Ammon's horn (tissue), 1 donor: ENCODE results near the gene DNAJC11.
"Not testable (repeated sequence)": the region's sequence is repeated elsewhere in the genome, so short reads cannot be mapped to it uniquely, and the experiment has no call there.

Experiments used
- DNase-seq: peaks from one replicate; pipeline ENCODE4 v3.0.0-alpha.2; 2016; ENCODE audit warnings: low spot score

The DNAJC11 gene, protein sequence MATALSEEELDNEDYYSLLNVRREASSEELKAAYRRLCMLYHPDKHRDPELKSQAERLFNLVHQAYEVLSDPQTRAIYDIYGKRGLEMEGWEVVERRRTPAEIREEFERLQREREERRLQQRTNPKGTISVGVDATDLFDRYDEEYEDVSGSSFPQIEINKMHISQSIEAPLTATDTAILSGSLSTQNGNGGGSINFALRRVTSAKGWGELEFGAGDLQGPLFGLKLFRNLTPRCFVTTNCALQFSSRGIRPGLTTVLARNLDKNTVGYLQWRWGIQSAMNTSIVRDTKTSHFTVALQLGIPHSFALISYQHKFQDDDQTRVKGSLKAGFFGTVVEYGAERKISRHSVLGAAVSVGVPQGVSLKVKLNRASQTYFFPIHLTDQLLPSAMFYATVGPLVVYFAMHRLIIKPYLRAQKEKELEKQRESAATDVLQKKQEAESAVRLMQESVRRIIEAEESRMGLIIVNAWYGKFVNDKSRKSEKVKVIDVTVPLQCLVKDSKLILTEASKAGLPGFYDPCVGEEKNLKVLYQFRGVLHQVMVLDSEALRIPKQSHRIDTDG

DNA sequence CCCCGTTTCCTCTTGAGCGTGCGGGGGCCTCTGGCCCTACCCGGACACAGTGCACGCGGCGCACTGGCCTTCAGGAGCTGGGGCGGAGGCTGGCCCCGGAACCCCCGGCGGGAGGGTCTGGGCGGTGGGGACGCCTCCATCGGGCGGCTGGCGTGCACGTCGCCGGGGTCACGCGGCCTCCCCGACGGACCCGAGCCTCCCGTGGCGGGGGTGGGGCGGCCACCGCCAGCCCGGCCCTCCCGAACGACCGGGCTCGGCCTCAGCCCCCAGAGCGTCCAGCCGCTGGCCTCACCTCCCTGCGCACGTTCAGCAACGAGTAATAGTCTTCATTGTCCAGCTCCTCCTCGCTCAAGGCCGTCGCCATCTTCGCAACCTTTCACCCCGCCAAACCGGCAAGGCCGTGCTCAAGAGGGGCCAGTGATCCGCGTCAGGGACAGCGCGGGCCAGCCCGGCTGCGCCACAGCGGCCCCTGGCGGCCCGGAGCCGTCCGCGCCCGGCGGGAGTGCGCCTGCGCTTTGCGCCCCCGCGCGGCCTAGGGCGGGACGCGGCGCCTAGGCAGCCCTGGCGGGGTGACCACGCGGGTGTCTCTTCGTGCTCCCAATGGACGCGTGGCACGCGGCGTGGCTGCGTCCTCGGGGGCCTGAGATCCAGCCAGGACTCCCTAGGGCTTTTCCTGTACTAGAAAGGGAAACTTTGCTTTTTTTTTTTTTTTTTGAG lies at the start of gene DNAJC11:
TSS of gene DNAJC11 (minus strand) at position 380 of the 717 bp plus-strand sequence. CDS start at position 364, 16 bp downstream.
- peak; percentile 94 for DNase-seq

- DNase-seq: no peak
Measured at GRCh38 chr1:6750490-6750889, 48.9 kb upstream of the DNAJC11 start.

- DNase-seq: no peak
Measured at GRCh38 chr1:6747674-6748073, 46.1 kb upstream of the DNAJC11 start.

- no peak for DNase-seq
Measured at GRCh38 chr1:6745073-6745472, 43.5 kb upstream of the DNAJC11 start.

GRCh38 chr1:6743189-6744101 lies 41.8 kb upstream of the DNAJC11 start:
- DNase-seq: peak; percentile 69

GRCh38 chr1:6742676-6743188 lies 41.1 kb upstream of the DNAJC11 start:
- not testable (repeated sequence) for DNase-seq

- DNase-seq: no peak
Measured at GRCh38 chr1:6738987-6739676, 37.5 kb upstream of the DNAJC11 start.

GRCh38 chr1:6732942-6733341 lies 31.3 kb upstream of the DNAJC11 start:
- no peak for DNase-seq

- no peak for DNase-seq
Measured at GRCh38 chr1:6731905-6732304, 30.3 kb upstream of the DNAJC11 start.

- DNase-seq: no peak
Measured at GRCh38 chr1:6730880-6731279, 29.3 kb upstream of the DNAJC11 start.

DNA sequence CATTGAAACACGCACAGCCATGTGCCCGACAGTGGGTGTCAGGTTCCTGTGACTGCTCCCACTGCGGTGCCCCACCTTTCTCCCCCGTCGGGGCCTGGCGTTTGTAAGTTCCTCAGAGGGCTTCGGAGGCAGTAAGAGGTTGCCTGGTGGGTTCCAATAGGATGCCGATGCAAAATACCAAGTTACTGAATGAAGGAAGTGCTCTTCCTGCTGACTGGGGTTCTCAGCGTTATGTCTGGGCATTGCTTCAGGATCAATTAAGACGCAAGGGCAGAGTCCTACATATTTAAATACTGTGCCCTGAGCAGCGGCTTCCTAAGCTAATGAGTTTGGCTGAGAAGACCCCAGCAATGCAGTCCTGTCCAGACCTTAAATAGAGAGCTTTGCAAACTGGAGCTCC lies 28.9 kb upstream of the DNAJC11 start:
- no peak for DNase-seq

DNA sequence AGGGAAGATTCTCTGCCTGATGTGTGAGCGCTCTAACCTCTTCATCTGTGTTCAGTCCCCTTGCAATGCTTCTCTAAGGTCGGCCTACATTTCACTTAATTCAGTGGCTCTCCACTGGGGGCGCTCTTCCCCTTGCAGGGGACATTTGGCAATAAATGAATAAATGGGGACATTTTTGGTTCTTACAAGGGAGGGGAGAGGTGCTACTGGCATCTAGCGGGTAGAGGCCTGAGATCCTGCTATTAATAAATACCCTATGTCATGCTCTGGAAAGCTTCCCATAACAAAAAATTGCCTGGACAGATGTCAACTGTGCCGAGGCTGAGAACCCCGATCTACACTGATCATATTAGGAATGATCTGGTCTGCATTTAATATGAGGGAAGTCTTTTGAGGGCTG lies 25.9 kb upstream of the DNAJC11 start:
- DNase-seq: peak; percentile 54

- no peak for DNase-seq
Measured at GRCh38 chr1:6726253-6726652, 24.6 kb upstream of the DNAJC11 start.

GRCh38 chr1:6724517-6725141 lies 23.0 kb upstream of the DNAJC11 start:
- DNase-seq: no peak

GRCh38 chr1:6723621-6724428 lies 22.2 kb upstream of the DNAJC11 start:
- no peak for DNase-seq

- DNase-seq: no peak
Measured at GRCh38 chr1:6711174-6711573, 9.6 kb upstream of the DNAJC11 start.

DNA sequence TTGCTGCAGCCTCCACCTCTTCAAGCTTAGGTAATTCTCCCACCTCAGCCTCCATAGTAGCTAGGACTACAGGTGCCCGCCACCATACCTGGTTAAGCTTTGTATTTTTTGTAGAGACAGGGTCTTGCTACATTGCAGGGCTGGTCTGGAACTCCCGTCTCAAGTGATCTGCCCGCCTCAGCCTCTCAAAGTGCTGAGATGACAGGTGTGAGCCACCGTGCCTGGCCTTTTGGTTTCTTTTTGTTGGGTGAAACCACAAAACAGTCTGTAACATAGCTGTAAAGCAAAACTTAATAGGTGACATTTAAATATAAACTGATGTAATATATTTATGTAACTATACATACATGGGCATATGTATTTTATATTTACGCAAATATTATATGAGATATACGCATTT lies 3.1 kb upstream of the DNAJC11 start:
- no peak for DNase-seq

- no peak for DNase-seq
Measured at GRCh38 chr1:6703016-6703415, 1.4 kb upstream of the DNAJC11 start.

DNA sequence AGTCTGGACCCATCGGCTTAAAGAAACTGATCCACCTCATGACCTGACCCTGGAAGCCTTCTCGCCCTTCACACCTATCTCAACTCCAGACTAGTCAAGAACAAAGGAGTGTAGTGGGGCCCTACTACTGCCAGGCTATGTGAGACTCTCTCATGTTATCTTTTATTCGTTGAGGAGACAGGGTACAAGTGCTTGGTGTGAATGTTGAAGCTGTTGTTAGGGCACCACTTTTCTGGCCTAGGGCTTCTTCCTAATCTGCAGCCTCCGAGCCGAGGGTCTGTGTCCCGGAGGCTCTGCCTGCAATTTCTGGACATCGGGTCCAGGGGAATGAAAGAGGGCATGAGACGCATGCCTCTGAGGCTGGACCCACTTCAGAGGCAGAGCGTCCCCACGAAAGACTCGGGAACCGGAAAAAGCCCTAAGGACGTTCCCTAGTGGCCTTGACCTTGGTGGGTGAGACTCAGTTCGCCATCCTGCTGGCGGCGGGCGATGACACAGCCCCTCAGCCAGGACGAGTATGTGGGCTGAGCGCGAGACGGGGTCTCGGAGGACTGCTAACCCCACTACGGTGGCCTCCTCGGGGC lies 671 bp downstream of the DNAJC11 start:
- no peak for DNase-seq
